Memory B cell (primary cell): ENCODE results near the gene SLC31A1.

Experiments used
- ATAC-seq: fragments of 150-1000 bp; cut with Tn5 transposase; 2 replicates; pipeline ENCODE4 v1.10.0; 2021; ENCODE audit warnings: low read depth, mild to moderate bottlenecking, moderate library complexity
- DNase-seq, 2 donors: peaks; one replicate each; pipeline ENCODE4 v3.0.0; 2022; ENCODE audit warnings: low spot score in 2 of 2
- H3K27ac Mint-ChIP-seq: one replicate; pipeline ENCODE4 v1.8.0; 2022; ENCODE audit warnings: mild to moderate bottlenecking, moderate library complexity, mixed read lengths
- H3K27me3 Mint-ChIP-seq: one replicate; pipeline ENCODE4 v1.8.0; 2022; ENCODE audit warnings: mixed read lengths
- H3K36me3 Mint-ChIP-seq: one replicate; pipeline ENCODE4 v1.8.0; 2022; ENCODE audit warnings: mild to moderate bottlenecking, mixed read lengths
- H3K4me1 Mint-ChIP-seq: one replicate; pipeline ENCODE4 v1.8.0; 2022; ENCODE audit warnings: mixed read lengths
- H3K4me3 Mint-ChIP-seq: one replicate; pipeline ENCODE4 v1.8.0; 2022; ENCODE audit warnings: mild to moderate bottlenecking, moderate library complexity, mixed read lengths
- H3K9me3 Mint-ChIP-seq: one replicate; pipeline ENCODE4 v1.8.0; 2022; ENCODE audit warnings: mixed read lengths

The SLC31A1 gene

GRCh38 chr9:113221003-113221799, at the start of gene SLC31A1, which contains the start of gene FKBP15:
Gene SLC31A1, plus strand, starts transcription at chr9:113221544. Its CDS starts 34,605 bp downstream, at chr9:113256149.
Gene FKBP15, minus strand, starts transcription at chr9:113221277. Its CDS starts 34 bp downstream, at chr9:113221243.
- Mint-ChIP-seq H3K4me1 (peaks cover 19% of the 10 kb centered on the region), H3K27me3 (no peaks in the 10 kb centered on the region), H3K4me3 (peak within 1 kb of the TSS; percentile 96), H3K9me3 (no peaks in the 10 kb centered on the region), H3K27ac (peak within 1 kb of the TSS; percentile 90), H3K36me3 (peaks cover 4% of the 10 kb centered on the region)
- ATAC-seq (peak; percentile 96), DNase-seq (peak; percentile 93 to 94)

DNA sequence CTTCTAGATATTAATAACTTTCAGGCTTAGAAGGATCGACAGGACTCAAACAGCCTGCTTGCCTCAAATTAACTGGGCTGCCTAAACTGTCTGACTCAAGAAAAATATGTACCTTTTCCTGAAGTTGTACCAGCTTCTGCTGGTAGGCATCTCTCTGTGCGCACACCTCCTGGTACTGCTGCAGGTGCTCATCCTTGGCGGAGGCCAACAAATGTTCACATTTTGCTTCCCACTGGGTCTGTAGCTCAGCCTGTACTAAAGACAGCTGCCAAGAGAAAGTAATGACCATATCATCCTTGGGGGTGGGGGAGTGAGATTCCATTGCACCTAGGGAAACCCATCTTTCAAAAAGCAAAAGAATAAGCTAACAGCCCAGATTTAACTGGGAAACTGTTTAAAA, 48.0 kb upstream of the SLC31A1 start:
- DNase-seq (no peak), ATAC-seq (no peak)
- H3K4me3 Mint-ChIP-seq, result no peak overlapping the region
- H3K27ac Mint-ChIP-seq, result no peak overlapping the region
- no peaks in the 10 kb centered on the region for H3K27me3 Mint-ChIP-seq
- H3K4me1 Mint-ChIP-seq, result peaks cover 3% of the 10 kb centered on the region
- peaks cover 59% of the 10 kb centered on the region for H3K36me3 Mint-ChIP-seq
- H3K9me3 Mint-ChIP-seq, result peaks cover 3% of the 10 kb centered on the region

DNA sequence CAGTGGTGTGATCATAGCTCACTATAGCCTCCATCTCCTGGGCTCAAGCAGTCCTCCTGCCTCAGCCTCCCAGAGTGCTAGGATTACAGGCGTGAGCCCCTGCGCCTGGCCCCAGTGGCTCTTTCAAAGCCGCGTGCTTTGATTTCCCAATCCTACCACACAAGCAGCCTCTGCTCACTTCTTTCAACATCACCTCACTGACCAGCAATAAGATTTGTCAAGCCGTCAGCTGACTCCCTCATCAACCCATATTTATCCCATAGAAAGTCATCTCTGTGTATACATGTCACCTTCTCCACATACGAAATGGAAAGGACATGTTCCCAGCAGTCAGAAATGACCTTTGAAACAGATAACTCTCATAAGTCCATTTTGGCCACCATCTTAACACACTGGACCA, 44.5 kb upstream of the SLC31A1 start:
- no peak for ATAC-seq
- Mint-ChIP-seq H3K9me3 (peaks cover 3% of the 10 kb centered on the region), H3K4me3 (no peak overlapping the region), H3K27me3 (no peaks in the 10 kb centered on the region), H3K27ac (no peak overlapping the region), H3K36me3 (peaks cover 53% of the 10 kb centered on the region), H3K4me1 (peaks cover 3% of the 10 kb centered on the region)
- no peak for DNase-seq

DNA sequence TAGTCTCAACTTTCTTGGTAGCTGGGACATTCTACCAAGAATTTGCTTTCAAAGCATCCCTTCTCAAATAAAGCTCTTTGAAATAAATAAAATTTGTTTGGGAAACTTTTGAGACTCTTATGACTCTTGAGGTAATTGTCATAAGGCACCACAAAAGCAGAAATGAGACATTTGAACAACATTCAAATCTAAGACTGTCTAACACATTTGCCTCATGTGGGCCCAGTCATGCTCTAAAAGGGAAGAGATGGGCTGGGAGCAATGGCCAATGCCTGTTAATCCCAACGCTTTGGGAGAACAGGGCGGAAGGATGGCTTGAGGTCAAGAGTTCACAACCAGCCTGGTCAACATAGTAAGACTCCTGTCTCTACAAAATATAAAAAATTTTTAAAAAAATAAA, 44.1 kb upstream of the SLC31A1 start:
- Mint-ChIP-seq H3K27me3 (no peaks in the 10 kb centered on the region), H3K36me3 (peaks cover 53% of the 10 kb centered on the region), H3K9me3 (peaks cover 3% of the 10 kb centered on the region), H3K4me1 (peaks cover 3% of the 10 kb centered on the region), H3K4me3 (no peak overlapping the region), H3K27ac (peak overlapping the region; percentile 51)
- DNase-seq (no peak), ATAC-seq (no peak)

DNA sequence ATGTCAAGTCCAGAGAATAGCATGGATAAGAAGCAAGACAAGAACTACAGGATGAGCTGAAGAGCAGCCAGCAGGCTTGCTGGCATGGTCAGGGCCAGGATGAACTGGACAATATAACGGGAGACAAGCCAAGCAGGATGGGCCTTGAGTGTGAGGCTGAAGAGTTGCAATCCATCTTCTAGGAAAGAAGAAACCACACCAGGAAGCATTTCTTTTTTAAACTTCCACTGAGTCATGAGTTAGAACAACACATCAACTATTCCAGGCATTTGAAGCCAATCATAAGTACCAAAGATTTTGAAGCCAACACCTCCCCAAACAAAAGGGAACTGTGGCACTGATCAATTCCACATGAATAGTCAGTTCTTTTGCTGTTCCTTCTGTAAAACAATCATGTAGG, 43.3 kb upstream of the SLC31A1 start:
- peaks cover 52% of the 10 kb centered on the region for H3K36me3 Mint-ChIP-seq
- ATAC-seq (no peak), DNase-seq (no peak)
- H3K4me1 Mint-ChIP-seq, result peaks cover 3% of the 10 kb centered on the region
- no peaks in the 10 kb centered on the region for H3K27me3 Mint-ChIP-seq
- H3K27ac Mint-ChIP-seq, result peak overlapping the region; percentile 51
- no peak overlapping the region for H3K4me3 Mint-ChIP-seq
- no peaks in the 10 kb centered on the region for H3K9me3 Mint-ChIP-seq

DNA sequence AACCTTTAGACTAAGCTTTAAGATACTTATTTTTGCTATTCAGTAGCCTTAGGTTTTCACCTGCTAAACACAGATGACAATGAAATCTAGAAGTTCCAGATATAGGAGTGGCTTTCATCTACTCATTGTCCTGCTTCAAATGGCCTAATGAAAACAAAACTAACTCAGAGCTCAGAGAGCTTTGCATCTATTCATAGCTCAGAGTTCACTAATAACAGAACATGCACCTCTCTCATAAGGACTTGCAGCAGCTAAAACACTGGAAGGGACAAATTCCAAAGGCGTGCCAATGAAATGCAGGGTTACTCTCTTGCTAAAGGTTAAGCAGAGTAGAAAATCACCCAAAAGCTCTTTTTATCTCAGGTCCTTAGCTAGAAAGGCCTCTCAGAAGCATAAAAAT, 41.5 kb upstream of the SLC31A1 start:
- peaks cover 58% of the 10 kb centered on the region for H3K36me3 Mint-ChIP-seq
- no peaks in the 10 kb centered on the region for H3K27me3 Mint-ChIP-seq
- ATAC-seq, result no peak
- H3K4me3 Mint-ChIP-seq, result no peak overlapping the region
- no peaks in the 10 kb centered on the region for H3K9me3 Mint-ChIP-seq
- no peak for DNase-seq
- H3K4me1 Mint-ChIP-seq, result peaks cover 3% of the 10 kb centered on the region
- no peak overlapping the region for H3K27ac Mint-ChIP-seq

GRCh38 chr9:113181165-113181564, 40.2 kb upstream of the SLC31A1 start:
- Mint-ChIP-seq H3K27me3 (no peaks in the 10 kb centered on the region), H3K4me1 (peaks cover 3% of the 10 kb centered on the region), H3K27ac (peak overlapping the region; percentile 32), H3K36me3 (peaks cover 61% of the 10 kb centered on the region), H3K4me3 (no peak overlapping the region), H3K9me3 (no peaks in the 10 kb centered on the region)
- no peak for DNase-seq
- no peak for ATAC-seq

GRCh38 chr9:113183956-113184488, 37.3 kb upstream of the SLC31A1 start:
- no peak overlapping the region for H3K4me3 Mint-ChIP-seq
- no peaks in the 10 kb centered on the region for H3K4me1 Mint-ChIP-seq
- DNase-seq (no peak), ATAC-seq (no peak)
- H3K27me3 Mint-ChIP-seq, result no peaks in the 10 kb centered on the region
- peaks cover 62% of the 10 kb centered on the region for H3K36me3 Mint-ChIP-seq
- no peak overlapping the region for H3K27ac Mint-ChIP-seq
- H3K9me3 Mint-ChIP-seq, result no peaks in the 10 kb centered on the region

GRCh38 chr9:113184539-113184938, 36.8 kb upstream of the SLC31A1 start:
- no peaks in the 10 kb centered on the region for H3K27me3 Mint-ChIP-seq
- H3K27ac Mint-ChIP-seq, result no peak overlapping the region
- DNase-seq (no peak), ATAC-seq (no peak)
- no peaks in the 10 kb centered on the region for H3K4me1 Mint-ChIP-seq
- H3K9me3 Mint-ChIP-seq, result no peaks in the 10 kb centered on the region
- no peak overlapping the region for H3K4me3 Mint-ChIP-seq
- H3K36me3 Mint-ChIP-seq, result peaks cover 61% of the 10 kb centered on the region

- ATAC-seq, result no peak
- no peaks in the 10 kb centered on the region for H3K9me3 Mint-ChIP-seq
- no peaks in the 10 kb centered on the region for H3K27me3 Mint-ChIP-seq
- H3K4me3 Mint-ChIP-seq, result no peak overlapping the region
- DNase-seq, result no peak
- H3K27ac Mint-ChIP-seq, result no peak overlapping the region
- H3K36me3 Mint-ChIP-seq, result peaks cover 61% of the 10 kb centered on the region
- H3K4me1 Mint-ChIP-seq, result no peaks in the 10 kb centered on the region
Measured at GRCh38 chr9:113185271-113185670, 36.1 kb upstream of the SLC31A1 start.

GRCh38 chr9:113186137-113186755, 35.1 kb upstream of the SLC31A1 start:
- Mint-ChIP-seq H3K36me3 (peaks cover 64% of the 10 kb centered on the region), H3K4me1 (no peaks in the 10 kb centered on the region), H3K27me3 (no peaks in the 10 kb centered on the region), H3K4me3 (no peak overlapping the region), H3K9me3 (no peaks in the 10 kb centered on the region), H3K27ac (no peak overlapping the region)
- no peak for DNase-seq
- ATAC-seq, result no peak

DNA sequence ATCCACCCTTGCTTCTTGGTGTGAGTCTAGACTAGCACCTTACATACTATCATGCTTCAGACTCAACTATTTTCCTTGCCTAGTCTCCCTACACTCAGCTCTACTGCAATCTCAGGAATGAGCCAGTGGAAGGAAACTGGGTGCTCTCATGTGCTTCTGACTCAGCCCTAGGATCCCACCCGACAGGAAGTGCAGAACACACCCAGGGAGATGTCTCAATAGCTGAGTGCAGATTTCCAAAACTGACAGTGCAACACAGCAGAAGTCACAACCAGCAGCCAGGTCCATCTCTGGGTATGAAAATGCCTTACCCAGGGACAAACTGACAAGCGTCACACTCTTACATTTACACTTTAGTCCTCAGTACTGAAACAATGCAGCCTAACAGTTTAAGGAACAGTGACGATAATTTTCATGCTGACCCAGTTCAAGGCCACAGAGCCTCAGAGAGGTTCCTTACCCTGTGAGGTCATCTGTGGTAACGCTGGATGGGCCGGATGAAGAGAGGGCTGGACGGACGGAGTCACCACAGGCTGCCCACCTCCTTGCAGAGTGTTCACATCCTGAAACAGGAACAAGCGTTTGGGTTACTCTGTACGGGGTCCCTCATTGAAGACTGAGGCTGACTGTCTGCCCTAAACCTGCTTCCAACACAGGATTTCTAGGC, 33.3 kb upstream of the SLC31A1 start:
- no peak for ATAC-seq
- peaks cover 51% of the 10 kb centered on the region for H3K36me3 Mint-ChIP-seq
- H3K9me3 Mint-ChIP-seq, result no peaks in the 10 kb centered on the region
- H3K27ac Mint-ChIP-seq, result no peak overlapping the region
- DNase-seq, result no peak
- H3K27me3 Mint-ChIP-seq, result no peaks in the 10 kb centered on the region
- no peaks in the 10 kb centered on the region for H3K4me1 Mint-ChIP-seq
- H3K4me3 Mint-ChIP-seq, result no peak overlapping the region

DNA sequence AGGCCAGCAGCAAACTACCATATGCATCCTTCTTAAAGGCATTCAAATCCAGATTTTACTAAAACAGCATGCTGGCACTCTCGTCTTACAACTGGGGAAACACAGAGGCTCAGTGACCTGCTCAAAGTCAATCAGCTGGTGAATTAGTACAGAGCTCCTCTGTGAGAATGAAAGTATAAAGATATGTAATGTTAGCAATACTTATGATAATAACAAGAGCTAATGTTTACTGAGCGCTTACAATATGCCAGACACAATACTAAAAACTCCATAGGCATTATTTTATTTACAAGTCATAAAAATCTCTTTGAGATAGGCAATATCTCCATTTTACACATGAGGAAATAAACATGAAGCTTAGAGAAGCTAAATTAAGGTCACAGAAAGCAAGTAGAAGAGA, 28.9 kb upstream of the SLC31A1 start:
- no peak overlapping the region for H3K4me3 Mint-ChIP-seq
- DNase-seq (no peak), ATAC-seq (no peak)
- no peaks in the 10 kb centered on the region for H3K9me3 Mint-ChIP-seq
- H3K27me3 Mint-ChIP-seq, result no peaks in the 10 kb centered on the region
- H3K36me3 Mint-ChIP-seq, result peaks cover 34% of the 10 kb centered on the region
- no peaks in the 10 kb centered on the region for H3K4me1 Mint-ChIP-seq
- no peak overlapping the region for H3K27ac Mint-ChIP-seq

GRCh38 chr9:113199683-113200329, 21.5 kb upstream of the SLC31A1 start:
- no peak for DNase-seq
- Mint-ChIP-seq H3K36me3 (peaks cover 38% of the 10 kb centered on the region), H3K4me3 (no peak overlapping the region), H3K27me3 (no peaks in the 10 kb centered on the region), H3K27ac (peak overlapping the region; percentile 24), H3K4me1 (no peaks in the 10 kb centered on the region), H3K9me3 (no peaks in the 10 kb centered on the region)
- ATAC-seq, result no peak
